Measurements from ENCODE around the gene TIAM1.

TIAM1 gene

GRCh38 chr21:31176080-31176551 lies 167.9 kb downstream of the TIAM1 start:
- Histone ChIP-seq H3K4me2 (ENCODE audit: insufficient read depth, low read length) (no peak overlapping the region), H3K4me1 (ENCODE audit: insufficient read depth, low read length) (no peaks in the 10 kb centered on the region), H4K20me1 (ENCODE audit: insufficient read depth, low read length) (no peaks in the 10 kb centered on the region), H3K27me3 (ENCODE audit: insufficient read depth, low read length, poor library complexity) (no peaks in the 10 kb centered on the region), H3K79me2 (ENCODE audit: insufficient read depth, low read length) (no peaks in the 10 kb centered on the region), H3K4me3 (ENCODE audit: low read depth in 1 of 2, low read length in 2 of 2) (no peak overlapping the region), H3K36me3 (ENCODE audit: insufficient read depth, low read length) (no peaks in the 10 kb centered on the region), H3K9ac (ENCODE audit: low read depth, low read length) (no peak overlapping the region), H3K27ac (ENCODE audit: low read length) (no peak overlapping the region), H2AFZ (ENCODE audit: low read depth, low read length) (no peak overlapping the region), H3K9me3 (ENCODE audit: insufficient read depth, low read length, severe bottlenecking) (no peaks in the 10 kb centered on the region)
- no peak for ATAC-seq (ENCODE audit: insufficient read depth, low read depth)
- no peak for TF ChIP-seq EZH2 (IDR thresholded peaks at IDR 0.05; ENCODE audit: borderline replicate concordance, low read depth, low read length, severe bottlenecking)
- TF ChIP-seq CTCF (IDR thresholded peaks at IDR 0.05; ENCODE audit: borderline replicate concordance, extremely low read depth, low read length, poor library complexity, severe bottlenecking) = no peak
- no peak for DNase-seq

- Histone ChIP-seq H3K4me1 (ENCODE audit: insufficient read depth, low read length) (no peaks in the 10 kb centered on the region), H3K36me3 (ENCODE audit: insufficient read depth, low read length) (no peaks in the 10 kb centered on the region), H3K27me3 (ENCODE audit: insufficient read depth, low read length, poor library complexity) (no peaks in the 10 kb centered on the region), H3K4me3 (ENCODE audit: low read depth in 1 of 2, low read length in 2 of 2) (no peak overlapping the region), H2AFZ (ENCODE audit: low read depth, low read length) (no peak overlapping the region), H3K27ac (ENCODE audit: low read length) (no peak overlapping the region), H3K9ac (ENCODE audit: low read depth, low read length) (no peak overlapping the region), H3K9me3 (ENCODE audit: insufficient read depth, low read length, severe bottlenecking) (no peaks in the 10 kb centered on the region), H3K4me2 (ENCODE audit: insufficient read depth, low read length) (no peak overlapping the region), H4K20me1 (ENCODE audit: insufficient read depth, low read length) (no peaks in the 10 kb centered on the region), H3K79me2 (ENCODE audit: insufficient read depth, low read length) (no peaks in the 10 kb centered on the region)
- ATAC-seq (ENCODE audit: insufficient read depth, low read depth) = no peak
- no peak for DNase-seq
- TF ChIP-seq CTCF (IDR thresholded peaks at IDR 0.05; ENCODE audit: borderline replicate concordance, extremely low read depth, low read length, poor library complexity, severe bottlenecking) (no peak), EZH2 (IDR thresholded peaks at IDR 0.05; ENCODE audit: borderline replicate concordance, low read depth, low read length, severe bottlenecking) (no peak)
Measured at GRCh38 chr21:31173881-31174555, 170.0 kb downstream of the TIAM1 start.

- no peak for DNase-seq
- Histone ChIP-seq H3K4me3 (ENCODE audit: low read depth in 1 of 2, low read length in 2 of 2) (no peak overlapping the region), H2AFZ (ENCODE audit: low read depth, low read length) (no peak overlapping the region), H3K36me3 (ENCODE audit: insufficient read depth, low read length) (no peaks in the 10 kb centered on the region), H3K27ac (ENCODE audit: low read length) (no peak overlapping the region), H4K20me1 (ENCODE audit: insufficient read depth, low read length) (no peaks in the 10 kb centered on the region), H3K4me2 (ENCODE audit: insufficient read depth, low read length) (no peak overlapping the region), H3K4me1 (ENCODE audit: insufficient read depth, low read length) (no peaks in the 10 kb centered on the region), H3K9ac (ENCODE audit: low read depth, low read length) (no peak overlapping the region), H3K27me3 (ENCODE audit: insufficient read depth, low read length, poor library complexity) (no peaks in the 10 kb centered on the region), H3K9me3 (ENCODE audit: insufficient read depth, low read length, severe bottlenecking) (no peaks in the 10 kb centered on the region), H3K79me2 (ENCODE audit: insufficient read depth, low read length) (no peaks in the 10 kb centered on the region)
- TF ChIP-seq CTCF (IDR thresholded peaks at IDR 0.05; ENCODE audit: borderline replicate concordance, extremely low read depth, low read length, poor library complexity, severe bottlenecking) = no peak
- TF ChIP-seq EZH2 (IDR thresholded peaks at IDR 0.05; ENCODE audit: borderline replicate concordance, low read depth, low read length, severe bottlenecking) = no peak
- ATAC-seq (ENCODE audit: insufficient read depth, low read depth) = no peak
Measured at GRCh38 chr21:31172328-31172727, 171.7 kb downstream of the TIAM1 start.

Data from DND-41 (cell line).